IMR-90 (cell line): ENCODE data around the gene ADAMTS18.

ENCODE experiments used
- MXI1 ChIP-seq: IDR thresholded peaks from 2 replicates; pipeline ENCODE4 v1.6.1; 2012; ENCODE audit warnings: low read depth, mild to moderate bottlenecking, low read length, moderate library complexity, borderline replicate concordance
- POLR2A ChIP-seq: IDR thresholded peaks from 2 replicates; pipeline ENCODE4 v1.6.1; 2012; ENCODE audit warnings: mild to moderate bottlenecking, low read depth, low read length
- RFX5 ChIP-seq: IDR thresholded peaks from 2 replicates; pipeline ENCODE4 v1.8.0; 2012; ENCODE audit warnings: low read depth, mild to moderate bottlenecking, low read length, moderate library complexity
- TF ChIP-seq, protein P1 (sequence below): conservative IDR thresholded peaks from 2 replicates; pipeline ENCODE4 v1.5.1; 2012; ENCODE audit warnings: mild to moderate bottlenecking, low read depth, low read length, improper control_type of control experiment
- TF ChIP-seq, protein P2 (sequence below): fragments of 150-350 bp; IDR thresholded peaks from 2 replicates; pipeline ENCODE4 v1.6.1; 2016; ENCODE audit warnings: low read depth, mild to moderate bottlenecking, low read length, moderate library complexity, borderline replicate concordance
- TF ChIP-seq, protein P3 (sequence below): fragments of 150-350 bp; IDR thresholded peaks from 2 replicates; pipeline ENCODE4 v1.6.1; 2017; ENCODE audit warnings: mild to moderate bottlenecking, antibody characterized with exemption, low read length, low read depth

DNA sequence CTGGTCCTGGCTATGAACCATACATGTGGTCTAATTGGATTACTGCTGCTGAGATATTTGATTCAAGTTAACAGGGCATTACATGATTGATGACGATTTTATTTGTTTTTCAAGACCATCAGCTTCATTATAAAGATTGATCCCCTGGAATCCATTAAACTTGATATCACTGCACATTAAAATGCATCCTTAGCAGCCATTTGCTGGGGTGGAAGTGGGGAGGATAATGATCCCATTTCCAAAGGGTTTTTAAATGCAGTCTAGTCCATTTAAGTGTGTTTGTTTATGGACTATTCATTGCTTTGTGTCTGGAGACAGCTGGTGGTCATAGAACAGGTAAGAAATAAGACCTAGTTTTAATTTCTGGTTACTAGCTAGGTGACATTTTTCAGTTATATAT, 40.9 kb downstream of the ADAMTS18 start:
- TF ChIP-seq, protein P1, sequence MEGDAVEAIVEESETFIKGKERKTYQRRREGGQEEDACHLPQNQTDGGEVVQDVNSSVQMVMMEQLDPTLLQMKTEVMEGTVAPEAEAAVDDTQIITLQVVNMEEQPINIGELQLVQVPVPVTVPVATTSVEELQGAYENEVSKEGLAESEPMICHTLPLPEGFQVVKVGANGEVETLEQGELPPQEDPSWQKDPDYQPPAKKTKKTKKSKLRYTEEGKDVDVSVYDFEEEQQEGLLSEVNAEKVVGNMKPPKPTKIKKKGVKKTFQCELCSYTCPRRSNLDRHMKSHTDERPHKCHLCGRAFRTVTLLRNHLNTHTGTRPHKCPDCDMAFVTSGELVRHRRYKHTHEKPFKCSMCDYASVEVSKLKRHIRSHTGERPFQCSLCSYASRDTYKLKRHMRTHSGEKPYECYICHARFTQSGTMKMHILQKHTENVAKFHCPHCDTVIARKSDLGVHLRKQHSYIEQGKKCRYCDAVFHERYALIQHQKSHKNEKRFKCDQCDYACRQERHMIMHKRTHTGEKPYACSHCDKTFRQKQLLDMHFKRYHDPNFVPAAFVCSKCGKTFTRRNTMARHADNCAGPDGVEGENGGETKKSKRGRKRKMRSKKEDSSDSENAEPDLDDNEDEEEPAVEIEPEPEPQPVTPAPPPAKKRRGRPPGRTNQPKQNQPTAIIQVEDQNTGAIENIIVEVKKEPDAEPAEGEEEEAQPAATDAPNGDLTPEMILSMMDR: no peak
- TF ChIP-seq RFX5 (no peak), MXI1 (no peak), POLR2A (no peak)
- TF ChIP-seq, protein P2, sequence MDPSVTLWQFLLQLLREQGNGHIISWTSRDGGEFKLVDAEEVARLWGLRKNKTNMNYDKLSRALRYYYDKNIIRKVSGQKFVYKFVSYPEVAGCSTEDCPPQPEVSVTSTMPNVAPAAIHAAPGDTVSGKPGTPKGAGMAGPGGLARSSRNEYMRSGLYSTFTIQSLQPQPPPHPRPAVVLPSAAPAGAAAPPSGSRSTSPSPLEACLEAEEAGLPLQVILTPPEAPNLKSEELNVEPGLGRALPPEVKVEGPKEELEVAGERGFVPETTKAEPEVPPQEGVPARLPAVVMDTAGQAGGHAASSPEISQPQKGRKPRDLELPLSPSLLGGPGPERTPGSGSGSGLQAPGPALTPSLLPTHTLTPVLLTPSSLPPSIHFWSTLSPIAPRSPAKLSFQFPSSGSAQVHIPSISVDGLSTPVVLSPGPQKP: no peak
- TF ChIP-seq, protein P3, sequence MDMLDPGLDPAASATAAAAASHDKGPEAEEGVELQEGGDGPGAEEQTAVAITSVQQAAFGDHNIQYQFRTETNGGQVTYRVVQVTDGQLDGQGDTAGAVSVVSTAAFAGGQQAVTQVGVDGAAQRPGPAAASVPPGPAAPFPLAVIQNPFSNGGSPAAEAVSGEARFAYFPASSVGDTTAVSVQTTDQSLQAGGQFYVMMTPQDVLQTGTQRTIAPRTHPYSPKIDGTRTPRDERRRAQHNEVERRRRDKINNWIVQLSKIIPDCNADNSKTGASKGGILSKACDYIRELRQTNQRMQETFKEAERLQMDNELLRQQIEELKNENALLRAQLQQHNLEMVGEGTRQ: no peak
